GM12878 (cell line): ENCODE data around the gene TTL. TPM values are rescaled to one million over a fixed set of nuclear protein-coding genes. Genes with fewer than 3 reads are reported as not detected.

Experiments
- ATAC-seq: fragments of 200-7000 bp; cut with Tn5 transposase; 3 replicates; pipeline ENCODE4 v1.9.1; 2020; ENCODE audit warnings: mild to moderate bottlenecking, moderate library complexity
- BruUV-seq: library from RNA; stranded (reverse); fragments of 400-500 nt; replicated peaks from 2 replicates; lab custom pipeline; 2021; lab: Mats Ljungman, UMichigan
- CTCF ChIA-PET: fragments of 300-600 bp; sonication (Branson Sonifier 250); formaldehyde crosslinking; extraction: SDS; loops from one replicate; lab custom pipeline; 2021; ENCODE audit warnings: inconsistent platforms; lab: Yijun Ruan, JAX
- POLR2A ChIA-PET: fragments of 350-600 bp; formaldehyde crosslinking; extraction: SDS; loops from one replicate; lab custom pipeline; 2021; ENCODE audit warnings: inconsistent platforms; lab: Charles Lee
- RAD21 ChIA-PET: fragments of 300-600 bp; sonication (Branson Sonifier 250); formaldehyde crosslinking; loops from one replicate; lab custom pipeline; 2023; ENCODE audit warnings: antibody characterized with exemption; ENCODE audit not compliant: unreplicated experiment; lab: Charles Lee
- SMC1A ChIA-PET: fragments of 300-600 bp; sonication (Branson Sonifier 250); formaldehyde crosslinking; loops from one replicate; lab custom pipeline; 2023; ENCODE audit not compliant: unreplicated experiment, uncharacterized antibody; lab: Charles Lee
- DNase-seq: peaks from one replicate; pipeline ENCODE4 v3.0.0-alpha.2; 2011; ENCODE audit warnings: low read depth, low spot score
- FAIRE-seq: peaks from 3 replicates; lab custom pipeline; 2011; peaks lifted over from hg19 to GRCh38; lab: Jason Lieb, UNC
- H2AFZ ChIP-seq: 2 replicates; pipeline ENCODE4 v1.6.0; 2011; ENCODE audit warnings: low read depth, low read length, control low read depth; ENCODE audit not compliant: control insufficient read depth
- H3K27ac ChIP-seq: 2 replicates; pipeline ENCODE4 v1.5.1; 2011; ENCODE audit warnings: control low read depth; ENCODE audit not compliant: control insufficient read depth, insufficient read depth
- H3K27me3 ChIP-seq, 2 experiments: replicated peaks in 1 of 2; 2 replicates each; pipeline versions ENCODE4 v1.6.0 to v1.6.1; 2011; ENCODE audit warnings: low read length in 1 of 2; ENCODE audit not compliant: control insufficient read depth in 2 of 2, insufficient read depth in 2 of 2
- H3K36me3 ChIP-seq, 2 experiments: 2 replicates each; pipeline ENCODE4 v1.5.1; 2011; ENCODE audit warnings: low read length in 1 of 2; ENCODE audit not compliant: control insufficient read depth in 2 of 2, insufficient read depth in 2 of 2
- H3K4me1 ChIP-seq: 2 replicates; pipeline ENCODE4 v1.6.1; 2011; ENCODE audit warnings: mild to moderate bottlenecking, low read length, moderate library complexity, mixed read lengths; ENCODE audit not compliant: control insufficient read depth, insufficient read depth
- H3K4me2 ChIP-seq: 2 replicates; pipeline ENCODE4 v1.6.0; 2011; ENCODE audit warnings: control low read depth; ENCODE audit not compliant: control insufficient read depth, insufficient read depth
- H3K4me3 ChIP-seq: fragments of 200-600 bp; sonication (generic); 2 replicates; pipeline ENCODE4 v1.5.1; 2016
- H3K79me2 ChIP-seq: 2 replicates; pipeline ENCODE4 v1.6.0; 2011; ENCODE audit warnings: low read length; ENCODE audit not compliant: control insufficient read depth, insufficient read depth
- H3K9ac ChIP-seq: 2 replicates; pipeline ENCODE4 v1.8.0; 2011; ENCODE audit warnings: low read length, control low read depth, mixed read lengths; ENCODE audit not compliant: control insufficient read depth, insufficient read depth
- H3K9me3 ChIP-seq: replicated peaks from 3 replicates; pipeline ENCODE4 v1.5.1; 2011; ENCODE audit warnings: mild to moderate bottlenecking, low read length; ENCODE audit not compliant: control insufficient read depth, insufficient read depth
- H4K20me1 ChIP-seq: 2 replicates; pipeline ENCODE4 v1.6.0; 2011; ENCODE audit not compliant: control insufficient read depth, insufficient read depth
- CEBPB ChIP-seq, 2 experiments: fragments of 150-350 bp in 1 of 2; IDR thresholded peaks; 2 replicates each; pipeline ENCODE4 v1.6.1; 2012 to 2014; ENCODE audit warnings: low read depth in 2 of 2, low read length in 2 of 2, borderline replicate concordance in 1 of 2, inconsistent platforms in 1 of 2
- CHD1 ChIP-seq: IDR thresholded peaks from 2 replicates; pipeline ENCODE4 v1.6.1; 2012; ENCODE audit warnings: low read depth, low read length, improper control_type of control experiment
- CREM ChIP-seq: IDR thresholded peaks from 2 replicates; pipeline ENCODE4 v1.6.1; 2014; ENCODE audit warnings: antibody characterized with exemption, low read depth
- FOXM1 ChIP-seq: IDR thresholded peaks from 2 replicates; pipeline ENCODE4 v1.6.1; 2012; ENCODE audit warnings: low read depth, mild to moderate bottlenecking, inconsistent platforms, low read length, moderate library complexity
- GATAD2B ChIP-seq: fragments of 450-650 bp; conservative IDR thresholded peaks from 2 replicates; pipeline ENCODE4 v1.6.1; 2017; ENCODE audit warnings: low read depth, mild to moderate bottlenecking, moderate library complexity
- HDAC6 ChIP-seq: fragments of 200-600 bp; sonication (generic); IDR thresholded peaks from one replicate; pipeline ENCODE4 v1.8.0; 2017; ENCODE audit warnings: antibody characterized with exemption; ENCODE audit not compliant: unreplicated experiment
- MEF2B ChIP-seq: fragments of 450-650 bp; IDR thresholded peaks from 2 replicates; pipeline ENCODE4 v1.6.1; 2018; ENCODE audit warnings: mild to moderate bottlenecking, moderate library complexity; ENCODE audit not compliant: partially characterized antibody, poor library complexity, severe bottlenecking
- MTA3 ChIP-seq: IDR thresholded peaks from 2 replicates; pipeline ENCODE4 v1.6.1; 2012; ENCODE audit warnings: low read length, inconsistent platforms, borderline replicate concordance
- NR2C1 ChIP-seq: fragments of 450-650 bp; IDR thresholded peaks from 2 replicates; pipeline ENCODE4 v1.6.1; 2017; ENCODE audit warnings: antibody characterized with exemption, mild to moderate bottlenecking, moderate library complexity
- RAD51 ChIP-seq: fragments of 450-650 bp; IDR thresholded peaks from 2 replicates; pipeline ENCODE4 v1.6.1; 2016; ENCODE audit warnings: moderate library complexity, mild to moderate bottlenecking, inconsistent platforms
- RCOR1 ChIP-seq: conservative IDR thresholded peaks from 2 replicates; pipeline ENCODE4 v1.6.1; 2012; ENCODE audit warnings: low read depth, low read length, improper control_type of control experiment
- SMC3 ChIP-seq: IDR thresholded peaks from 2 replicates; pipeline ENCODE4 v1.6.1; 2011; ENCODE audit warnings: low read length, improper control_type of control experiment, borderline replicate concordance
- SREBF1 ChIP-seq: IDR thresholded peaks from 2 replicates; pipeline ENCODE4 v1.6.1; 2012; ENCODE audit warnings: mild to moderate bottlenecking, low read length
- SRF ChIP-seq, 2 experiments: IDR thresholded peaks; 2 replicates each; pipeline ENCODE4 v1.6.1; 2011; ENCODE audit warnings: low read depth in 2 of 2, low read length in 2 of 2, mild to moderate bottlenecking in 1 of 2, moderate library complexity in 1 of 2
- TBL1XR1 ChIP-seq: IDR thresholded peaks from 2 replicates; pipeline ENCODE4 v1.6.1; 2012; ENCODE audit warnings: low read depth, low read length, improper control_type of control experiment
- WGBS: methylation state at CpG from one replicate; pipeline ENCODE4 v1.1.6; 2016; ENCODE audit warnings: low lambda C conversion rate; ENCODE audit not compliant: insufficient replicate concordance, insufficient coverage; ENCODE audit errors: missing lambda C conversion rate; 5-methylcytosine and 5-hydroxymethylcytosine counted together
- in situ Hi-C: fragments of 300-500 bp; cut with MboI; formaldehyde crosslinking; loops from 9 replicates; pipeline ENCODE4 v1.14.3; 2018; ENCODE audit warnings: mixed read lengths
- intact Hi-C: fragments of 100-400 bp; cut with micrococcal nuclease; formaldehyde crosslinking; loops from one replicate; pipeline ENCODE4 v1.14.2; 2022; ENCODE audit not compliant: unreplicated experiment
- polyA plus RNA-seq, 11 experiments: library from polyadenylated mRNA; depleted of rRNA in 4 of 11; unstranded in 6 of 11; stranded (reverse) in 5 of 11; fragments of >200 nt; fragmentation: Nextera tagmentation in 4 of 11; fragmentation: Illumina TruSeq in 1 of 11; extraction: Ambion mirVana in 4 of 11; extraction: Trizol in 1 of 11; gene quantifications; 1 replicate in 1 of 11; 2 replicates in 10 of 11; pipeline versions ENCODE4 v1.2.1 to v1.2.3, GENCODE V29; 2011 to 2016; ENCODE audit warnings: inconsistent platforms in 2 of 11, missing spikeins in 2 of 11, low read depth in 1 of 11
- total RNA-seq, 4 experiments: library from RNA; depleted of rRNA in 3 of 4; stranded (reverse); fragments of >200 nt in 3 of 4; fragmentation: Illumina TruSeq in 1 of 4; extraction: Trizol in 1 of 4; gene quantifications; 2 replicates each; pipeline versions ENCODE4 v1.2.1 to v1.2.3, GENCODE V29; 2013 to 2021
- TF ChIP-seq, protein P1 (sequence below): fragments of 450-650 bp; formaldehyde crosslinking; IDR thresholded peaks from 2 replicates; pipeline ENCODE4 v1.4.0; 2020; ENCODE audit warnings: mild to moderate bottlenecking, moderate library complexity
- TF ChIP-seq, protein P2 (sequence below): fragments of 450-650 bp; IDR thresholded peaks from 2 replicates; pipeline ENCODE4 v1.6.1; 2016; ENCODE audit warnings: mild to moderate bottlenecking

Gene TTL
- total and polyA plus RNA-seq, 10 of the 15 experiments (the other 5 are each of a cell fraction or from before 2014, with no cell fraction given) = 3.9 to 27.1 (median 16.1) TPM

DNA sequence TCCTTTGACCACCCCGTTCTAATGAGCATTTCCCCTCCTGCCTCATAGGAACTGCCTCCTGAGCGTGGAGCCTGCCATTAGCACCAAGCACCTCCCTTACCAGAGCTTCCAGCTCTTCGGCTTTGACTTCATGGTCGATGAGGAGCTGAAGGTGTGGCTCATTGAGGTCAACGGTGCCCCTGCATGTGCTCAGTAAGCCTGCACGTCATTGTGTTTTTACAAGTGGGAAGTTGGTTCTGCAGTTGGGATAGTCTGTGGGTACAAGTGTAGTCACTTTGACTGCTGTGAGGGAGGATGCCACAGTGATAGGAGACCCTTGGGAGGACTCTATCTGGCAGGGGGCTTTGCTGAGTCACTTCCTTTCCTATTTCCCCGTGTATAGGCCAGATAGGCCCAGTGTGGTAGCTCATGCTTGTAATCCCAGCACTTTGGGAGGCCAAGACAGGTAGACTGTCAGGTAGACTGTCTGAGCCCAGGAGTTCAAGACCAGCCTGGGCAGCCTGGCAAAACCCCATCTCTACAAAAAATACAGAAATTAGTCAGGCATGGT lies 38.4 kb downstream of the TTL start:
- no TSS peak for BruUV-seq
- Histone ChIP-seq H3K27ac (no peak overlapping the region), H4K20me1 (no peaks in the 10 kb centered on the region), H3K4me2 (no peak overlapping the region), H3K79me2 (no peaks in the 10 kb centered on the region), H3K9ac (no peak overlapping the region), H3K4me3 (no peak overlapping the region), H3K9me3 (no peaks in the 10 kb centered on the region), H2AFZ (no peak overlapping the region), H3K4me1 (no peaks in the 10 kb centered on the region), H3K27me3 (no peaks in the 10 kb centered on the region), H3K36me3 (peaks cover 2 to 7% of the 10 kb centered on the region in 2 experiments)
- ChIA-PET RAD21 (no interaction called here), POLR2A (interaction anchor here (0.7 kb wide), 1 partner anchor 26 kb away, joined by 6 read pairs; no protein-coding TSS in a partner anchor), CTCF (interaction anchor here (0.6 kb wide), 1 partner anchor 9 kb away, joined by 3 read pairs; no protein-coding TSS in a partner anchor), SMC1A (no interaction called here)
- intact Hi-C loops (no loop called here), in situ Hi-C loops (no loop called here)
- DNase-seq = no peak
- ATAC-seq = no peak
- WGBS = 91% methylated on average over 7 of the region's 7 CpGs
- TF ChIP-seq, protein P1, sequence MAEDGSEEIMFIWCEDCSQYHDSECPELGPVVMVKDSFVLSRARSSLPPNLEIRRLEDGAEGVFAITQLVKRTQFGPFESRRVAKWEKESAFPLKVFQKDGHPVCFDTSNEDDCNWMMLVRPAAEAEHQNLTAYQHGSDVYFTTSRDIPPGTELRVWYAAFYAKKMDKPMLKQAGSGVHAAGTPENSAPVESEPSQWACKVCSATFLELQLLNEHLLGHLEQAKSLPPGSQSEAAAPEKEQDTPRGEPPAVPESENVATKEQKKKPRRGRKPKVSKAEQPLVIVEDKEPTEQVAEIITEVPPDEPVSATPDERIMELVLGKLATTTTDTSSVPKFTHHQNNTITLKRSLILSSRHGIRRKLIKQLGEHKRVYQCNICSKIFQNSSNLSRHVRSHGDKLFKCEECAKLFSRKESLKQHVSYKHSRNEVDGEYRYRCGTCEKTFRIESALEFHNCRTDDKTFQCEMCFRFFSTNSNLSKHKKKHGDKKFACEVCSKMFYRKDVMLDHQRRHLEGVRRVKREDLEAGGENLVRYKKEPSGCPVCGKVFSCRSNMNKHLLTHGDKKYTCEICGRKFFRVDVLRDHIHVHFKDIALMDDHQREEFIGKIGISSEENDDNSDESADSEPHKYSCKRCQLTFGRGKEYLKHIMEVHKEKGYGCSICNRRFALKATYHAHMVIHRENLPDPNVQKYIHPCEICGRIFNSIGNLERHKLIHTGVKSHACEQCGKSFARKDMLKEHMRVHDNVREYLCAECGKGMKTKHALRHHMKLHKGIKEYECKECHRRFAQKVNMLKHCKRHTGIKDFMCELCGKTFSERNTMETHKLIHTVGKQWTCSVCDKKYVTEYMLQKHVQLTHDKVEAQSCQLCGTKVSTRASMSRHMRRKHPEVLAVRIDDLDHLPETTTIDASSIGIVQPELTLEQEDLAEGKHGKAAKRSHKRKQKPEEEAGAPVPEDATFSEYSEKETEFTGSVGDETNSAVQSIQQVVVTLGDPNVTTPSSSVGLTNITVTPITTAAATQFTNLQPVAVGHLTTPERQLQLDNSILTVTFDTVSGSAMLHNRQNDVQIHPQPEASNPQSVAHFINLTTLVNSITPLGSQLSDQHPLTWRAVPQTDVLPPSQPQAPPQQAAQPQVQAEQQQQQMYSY = no peak
- no peak for TF ChIP-seq GATAD2B
- no peak for TF ChIP-seq RAD51
- no peak for TF ChIP-seq TBL1XR1
- TF ChIP-seq MTA3 = no peak
- TF ChIP-seq, protein P2, sequence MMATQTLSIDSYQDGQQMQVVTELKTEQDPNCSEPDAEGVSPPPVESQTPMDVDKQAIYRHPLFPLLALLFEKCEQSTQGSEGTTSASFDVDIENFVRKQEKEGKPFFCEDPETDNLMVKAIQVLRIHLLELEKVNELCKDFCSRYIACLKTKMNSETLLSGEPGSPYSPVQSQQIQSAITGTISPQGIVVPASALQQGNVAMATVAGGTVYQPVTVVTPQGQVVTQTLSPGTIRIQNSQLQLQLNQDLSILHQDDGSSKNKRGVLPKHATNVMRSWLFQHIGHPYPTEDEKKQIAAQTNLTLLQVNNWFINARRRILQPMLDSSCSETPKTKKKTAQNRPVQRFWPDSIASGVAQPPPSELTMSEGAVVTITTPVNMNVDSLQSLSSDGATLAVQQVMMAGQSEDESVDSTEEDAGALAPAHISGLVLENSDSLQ = no peak
- no peak for TF ChIP-seq NR2C1
- TF ChIP-seq CEBPB (IDR thresholded peaks at IDR 0.05; ENCODE audit: borderline replicate concordance in 1 of 2, low read depth in 2 of 2, low read length in 2 of 2) = no peak
- TF ChIP-seq CREM = no peak
- TF ChIP-seq MEF2B = no peak
- TF ChIP-seq CHD1 = no peak
- TF ChIP-seq SMC3 = no peak
- no peak for TF ChIP-seq HDAC6
- no peak for TF ChIP-seq SREBF1
- no peak for TF ChIP-seq RCOR1
- TF ChIP-seq SRF (IDR thresholded peaks at IDR 0.05; ENCODE audit: low read depth in 2 of 2, low read length in 2 of 2) = no peak
- no peak for TF ChIP-seq FOXM1
- FAIRE-seq = no peak
